ENCODE results near the gene RNF123.

Gene RNF123

GRCh38 chr3:49756036-49756435, 66.7 kb downstream of the RNF123 start:
- no peak for DNase-seq

GRCh38 chr3:49757197-49757596, 67.8 kb downstream of the RNF123 start:
- DNase-seq, result no peak

- DNase-seq, result no peak
Observed at GRCh38 chr3:49759226-49759625, 69.9 kb downstream of the RNF123 start.

- DNase-seq, result no peak
Observed at GRCh38 chr3:49761661-49762060, 72.3 kb downstream of the RNF123 start.

GRCh38 chr3:49763981-49764380, 74.6 kb downstream of the RNF123 start:
- no peak for DNase-seq

- DNase-seq, result no peak
Observed at GRCh38 chr3:49769286-49769915, 80.0 kb downstream of the RNF123 start.

GRCh38 chr3:49769926-49770325, 80.6 kb downstream of the RNF123 start:
- no peak for DNase-seq

All from NCI-H187 (cell line).